Activated T-helper 9 cell treated with anti-CD3 and anti-CD28 coated beads, Interleukin-2, amount 50 U/mL, for 16 hours (primary cell): Measurements from ENCODE around the gene HS6ST1.

Source experiments
- DNase-seq: peaks from one replicate; pipeline ENCODE4 v3.0.0-alpha.2; 2020; ENCODE audit warnings: low read depth

The HS6ST1 gene

DNA sequence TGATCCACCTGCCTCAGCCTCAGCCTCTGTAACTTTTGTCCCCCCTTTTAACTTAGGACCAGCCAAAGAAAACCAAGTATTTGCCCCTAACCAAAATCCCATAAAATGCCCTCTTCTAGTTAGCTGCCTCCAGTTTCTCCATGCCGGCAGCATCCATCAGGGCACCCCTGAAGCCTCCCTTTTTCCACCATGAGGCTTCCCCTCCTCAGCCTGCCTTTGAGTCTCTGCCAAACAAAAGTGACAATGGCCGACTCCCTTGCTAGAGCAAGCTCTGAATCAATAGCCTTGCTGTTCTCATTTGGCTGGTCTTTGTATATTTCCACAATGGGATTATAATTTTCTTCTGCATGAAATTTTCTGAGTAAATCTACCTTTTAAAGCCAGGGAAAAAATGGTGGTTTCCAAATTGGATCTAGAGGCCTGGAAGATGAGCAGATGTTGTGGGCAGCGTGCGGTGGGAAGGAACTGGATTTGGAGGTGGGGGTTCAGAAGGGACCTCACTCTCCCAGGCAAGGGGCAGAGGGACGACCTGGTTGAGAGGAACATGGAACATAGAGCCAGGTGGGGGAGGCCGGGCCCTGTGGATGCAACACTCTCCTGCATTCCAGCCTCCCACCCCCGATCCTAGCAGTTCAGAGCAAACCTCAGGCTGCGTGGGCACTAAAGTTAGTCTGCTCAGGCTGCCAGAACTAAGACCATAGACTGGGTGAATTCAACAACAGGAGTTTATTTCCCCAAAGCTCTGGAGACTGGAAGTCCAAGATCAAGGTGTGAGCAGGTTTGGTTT lies 80.6 kb downstream of the HS6ST1 start:
- no peak for DNase-seq

- no peak for DNase-seq
These were observed 81.6 kb downstream of the HS6ST1 start for GRCh38 chr2:128237081-128237534.

DNA sequence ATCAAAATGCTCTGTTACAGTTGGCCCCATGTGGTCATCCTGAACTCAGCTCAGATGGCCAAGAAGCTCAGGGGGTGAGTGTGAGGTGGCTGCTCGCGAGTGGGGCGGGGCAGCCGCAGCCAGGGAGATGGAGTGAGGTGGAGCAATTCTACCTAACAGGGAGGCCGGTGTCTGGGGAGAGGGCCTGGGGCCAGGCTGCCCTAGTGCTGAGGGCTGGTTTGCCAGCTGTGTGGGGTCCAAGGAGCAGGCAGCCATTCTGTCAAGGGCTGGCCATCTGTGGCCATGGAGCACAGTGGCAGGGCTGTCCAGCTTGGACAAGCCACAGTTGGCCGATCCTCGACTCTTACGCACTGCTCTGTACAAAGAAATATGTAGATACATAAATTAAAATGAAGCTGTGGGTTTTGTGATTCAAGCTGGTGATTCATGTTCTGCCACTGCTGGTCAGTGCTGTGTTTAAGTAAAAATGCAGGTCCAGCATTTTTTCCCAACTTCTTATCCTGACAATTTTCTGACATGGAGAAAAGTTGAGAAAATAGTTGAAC lies 82.1 kb downstream of the HS6ST1 start:
- no peak for DNase-seq

DNA sequence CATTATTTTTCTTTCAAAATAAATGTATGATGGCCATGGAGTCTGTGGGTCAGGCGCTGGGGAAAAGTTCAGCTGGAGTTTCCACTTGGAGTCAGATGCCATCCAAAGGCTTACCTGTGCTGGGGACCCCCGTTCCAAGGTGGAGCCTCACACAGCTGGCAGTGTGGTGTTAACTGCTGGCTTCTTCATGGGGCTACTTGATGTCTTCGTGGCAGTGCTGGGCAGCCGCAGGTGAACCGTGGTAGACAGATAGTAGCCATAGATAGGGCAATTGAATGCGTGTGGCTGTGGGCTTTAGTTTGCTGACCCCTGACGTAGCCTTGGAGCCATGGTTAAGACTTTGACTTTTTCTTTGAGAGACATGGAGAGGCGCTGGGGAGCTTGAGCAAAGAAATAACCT lies 83.1 kb downstream of the HS6ST1 start:
- DNase-seq = no peak

- DNase-seq = no peak
These were observed 84.1 kb downstream of the HS6ST1 start for GRCh38 chr2:128234613-128235012.

- no peak for DNase-seq
These were observed 84.8 kb downstream of the HS6ST1 start for GRCh38 chr2:128233790-128234395.

DNA sequence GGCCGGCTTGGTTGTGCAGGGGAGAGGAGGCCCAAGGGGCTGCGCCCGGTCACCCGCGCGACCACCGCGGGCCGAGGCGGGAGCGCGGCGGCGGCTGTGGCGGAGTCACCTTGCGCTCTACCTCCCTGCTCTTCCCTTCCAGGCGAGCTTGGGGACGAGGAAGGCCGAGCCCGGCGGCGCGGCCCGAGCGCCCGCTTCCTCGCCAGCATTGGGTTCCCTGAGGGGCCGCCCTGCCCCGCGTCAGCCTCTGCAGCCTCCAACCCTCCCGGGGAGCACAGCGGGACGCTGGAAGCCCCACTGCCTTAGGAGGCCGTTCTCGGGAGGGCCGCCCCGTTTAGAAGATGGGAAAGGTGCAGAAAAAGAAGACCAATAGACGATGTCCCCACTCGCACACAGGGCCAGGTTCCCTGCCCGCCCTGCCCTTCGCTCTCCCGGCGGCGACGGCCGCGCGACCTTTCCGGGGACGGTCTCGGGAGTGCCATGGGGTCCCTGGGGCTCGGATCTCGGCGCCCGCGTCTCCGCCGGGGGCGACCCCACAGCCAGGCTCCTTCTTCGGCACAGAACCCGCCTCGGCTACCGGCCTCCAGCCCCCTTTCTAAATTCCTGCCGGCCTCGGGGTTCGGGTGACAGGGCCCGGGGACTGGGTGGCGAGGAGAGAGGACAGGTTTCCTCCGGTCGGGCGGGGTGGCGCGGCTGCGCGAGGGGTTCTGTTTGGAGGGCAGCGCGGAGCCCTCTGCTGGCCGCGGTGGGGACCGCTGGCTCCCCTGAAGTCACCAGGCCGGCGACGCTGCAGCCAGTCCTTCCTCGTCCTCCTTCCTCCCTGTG lies 85.5 kb downstream of the HS6ST1 start:
- peak; percentile 73 for DNase-seq

DNA sequence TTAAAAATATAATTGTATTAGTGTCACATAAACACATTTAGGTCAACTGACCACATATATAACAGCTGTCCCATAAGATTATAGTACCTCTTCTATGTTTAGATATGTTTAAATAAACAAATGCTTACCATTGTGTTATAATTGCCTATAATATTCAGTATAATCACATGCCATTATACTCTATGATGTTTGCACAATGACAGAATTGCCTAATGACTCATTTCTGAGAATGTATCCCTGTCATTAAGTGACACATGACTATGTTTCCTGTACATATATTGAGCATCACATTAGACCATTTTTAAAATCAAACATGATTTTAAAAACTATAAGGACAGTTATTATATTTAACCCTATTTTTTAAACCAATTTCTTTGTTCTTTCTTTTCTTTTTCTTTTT lies 89.8 kb downstream of the HS6ST1 start:
- no peak for DNase-seq

DNA sequence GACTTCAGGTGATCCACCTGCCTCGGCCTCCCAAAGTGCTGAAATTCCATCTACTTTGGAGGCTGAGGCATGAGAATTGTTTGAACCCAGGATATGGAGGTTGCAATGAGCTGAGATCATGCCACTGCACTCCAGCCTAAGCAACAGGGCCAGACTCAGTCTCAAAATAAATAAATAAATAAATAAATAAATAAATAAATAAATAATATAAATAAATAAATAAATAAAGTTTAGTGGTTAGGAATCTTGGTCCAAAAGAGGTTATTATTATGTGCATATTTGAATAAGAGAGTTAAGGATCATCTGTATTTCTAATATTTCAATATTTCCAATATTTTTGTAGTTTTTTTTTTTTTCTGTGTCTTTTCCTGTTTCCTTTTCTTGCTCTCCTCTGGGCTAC lies 90.8 kb downstream of the HS6ST1 start:
- DNase-seq = no peak

DNA sequence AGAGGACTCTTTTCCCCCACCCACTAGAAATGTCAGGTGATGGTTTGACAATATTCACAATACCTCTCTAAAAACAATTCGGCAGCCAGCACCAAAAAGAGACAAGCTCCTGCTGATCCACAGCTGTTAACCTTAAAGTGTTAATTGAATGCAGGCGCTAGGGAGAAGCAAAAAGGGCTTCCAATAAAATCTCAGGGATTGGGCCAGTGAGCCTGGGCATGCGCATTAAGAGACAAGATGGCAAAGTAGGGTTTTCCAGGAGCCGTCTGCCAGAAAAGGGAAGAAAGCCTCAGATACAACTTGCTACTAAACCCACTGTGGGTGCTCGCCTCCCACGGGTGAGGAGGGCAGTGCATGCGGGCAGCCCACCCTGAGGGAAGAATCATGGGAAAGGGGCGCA lies 98.8 kb downstream of the HS6ST1 start:
- no peak for DNase-seq

GRCh38 chr2:128217671-128218070 lies 101.0 kb downstream of the HS6ST1 start:
- DNase-seq = no peak

GRCh38 chr2:128215897-128216642 lies 102.6 kb downstream of the HS6ST1 start:
- no peak for DNase-seq
